ENCODE results near the gene UTP25. TPM values are rescaled to one million over a fixed set of nuclear protein-coding genes. Genes with fewer than 3 reads are reported as not detected.

UTP25 gene
- total RNA-seq, 2 experiments from 2014 or later = 8.9 to 9.5 TPM

DNA sequence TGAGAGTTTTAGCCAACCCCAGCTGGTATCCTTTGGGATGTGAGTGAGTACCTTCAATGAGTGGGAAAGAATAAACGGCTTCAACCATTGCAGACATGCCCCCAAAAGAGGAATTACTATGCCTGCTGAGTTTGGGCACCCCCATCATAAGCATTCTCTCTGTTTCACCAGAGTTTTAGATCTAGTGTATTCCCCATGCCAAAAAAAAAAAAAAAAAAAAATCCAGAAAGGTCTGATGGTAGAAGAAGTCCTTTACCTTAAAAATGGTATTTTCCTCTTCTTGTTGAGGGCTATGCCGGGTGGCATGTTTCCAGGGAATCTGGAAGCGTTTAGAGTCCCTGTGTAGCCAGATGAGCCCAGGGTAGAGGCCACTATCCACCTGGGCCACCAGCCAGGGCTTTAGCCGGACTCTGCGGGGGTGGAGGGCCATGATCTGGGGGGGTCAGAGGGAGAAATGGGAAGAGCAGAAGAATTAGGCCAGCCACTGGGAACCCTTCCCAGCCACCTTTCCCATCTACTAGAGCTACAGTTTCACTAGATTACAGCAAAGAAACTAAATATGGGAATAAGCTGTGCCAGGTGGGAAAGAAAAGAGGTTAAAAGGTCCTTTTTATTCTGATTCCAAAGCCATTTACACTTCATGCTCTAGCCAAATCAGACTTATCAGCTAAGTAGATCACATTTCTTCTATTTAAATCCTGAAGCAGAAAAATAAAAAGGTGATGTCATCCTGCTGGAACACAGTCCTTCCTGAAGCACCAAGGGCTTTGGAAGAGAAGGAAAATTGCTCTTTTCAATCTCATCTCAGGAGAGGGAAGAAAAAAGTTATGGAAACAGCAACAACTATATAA is 26.6 kb upstream of the UTP25 start:
- Mint-ChIP-seq H3K4me3 (no peak overlapping the region), H3K27me3 (peaks cover 3% of the 10 kb centered on the region), H3K36me3 (ENCODE audit: low read depth) (no peaks in the 10 kb centered on the region), H3K9me3 (no peaks in the 10 kb centered on the region), H3K4me1 (ENCODE audit: low read depth) (peaks cover 16% of the 10 kb centered on the region), H3K27ac (no peak overlapping the region)
- TF ChIP-seq, protein P1, sequence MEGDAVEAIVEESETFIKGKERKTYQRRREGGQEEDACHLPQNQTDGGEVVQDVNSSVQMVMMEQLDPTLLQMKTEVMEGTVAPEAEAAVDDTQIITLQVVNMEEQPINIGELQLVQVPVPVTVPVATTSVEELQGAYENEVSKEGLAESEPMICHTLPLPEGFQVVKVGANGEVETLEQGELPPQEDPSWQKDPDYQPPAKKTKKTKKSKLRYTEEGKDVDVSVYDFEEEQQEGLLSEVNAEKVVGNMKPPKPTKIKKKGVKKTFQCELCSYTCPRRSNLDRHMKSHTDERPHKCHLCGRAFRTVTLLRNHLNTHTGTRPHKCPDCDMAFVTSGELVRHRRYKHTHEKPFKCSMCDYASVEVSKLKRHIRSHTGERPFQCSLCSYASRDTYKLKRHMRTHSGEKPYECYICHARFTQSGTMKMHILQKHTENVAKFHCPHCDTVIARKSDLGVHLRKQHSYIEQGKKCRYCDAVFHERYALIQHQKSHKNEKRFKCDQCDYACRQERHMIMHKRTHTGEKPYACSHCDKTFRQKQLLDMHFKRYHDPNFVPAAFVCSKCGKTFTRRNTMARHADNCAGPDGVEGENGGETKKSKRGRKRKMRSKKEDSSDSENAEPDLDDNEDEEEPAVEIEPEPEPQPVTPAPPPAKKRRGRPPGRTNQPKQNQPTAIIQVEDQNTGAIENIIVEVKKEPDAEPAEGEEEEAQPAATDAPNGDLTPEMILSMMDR (IDR thresholded peaks at IDR 0.05) = no peak
- intact Hi-C loops (cut with micrococcal nuclease) = no loop called here
- ChIA-PET CTCF (interaction anchor here (0.9 to 4.8 kb wide), 3 partner anchors 11 to 22 kb away, joined by 3 to 29 read pairs (median 4); no protein-coding TSS in a partner anchor), POLR2A (no interaction called here)
- no peak for ATAC-seq
- no peak for DNase-seq

DNA sequence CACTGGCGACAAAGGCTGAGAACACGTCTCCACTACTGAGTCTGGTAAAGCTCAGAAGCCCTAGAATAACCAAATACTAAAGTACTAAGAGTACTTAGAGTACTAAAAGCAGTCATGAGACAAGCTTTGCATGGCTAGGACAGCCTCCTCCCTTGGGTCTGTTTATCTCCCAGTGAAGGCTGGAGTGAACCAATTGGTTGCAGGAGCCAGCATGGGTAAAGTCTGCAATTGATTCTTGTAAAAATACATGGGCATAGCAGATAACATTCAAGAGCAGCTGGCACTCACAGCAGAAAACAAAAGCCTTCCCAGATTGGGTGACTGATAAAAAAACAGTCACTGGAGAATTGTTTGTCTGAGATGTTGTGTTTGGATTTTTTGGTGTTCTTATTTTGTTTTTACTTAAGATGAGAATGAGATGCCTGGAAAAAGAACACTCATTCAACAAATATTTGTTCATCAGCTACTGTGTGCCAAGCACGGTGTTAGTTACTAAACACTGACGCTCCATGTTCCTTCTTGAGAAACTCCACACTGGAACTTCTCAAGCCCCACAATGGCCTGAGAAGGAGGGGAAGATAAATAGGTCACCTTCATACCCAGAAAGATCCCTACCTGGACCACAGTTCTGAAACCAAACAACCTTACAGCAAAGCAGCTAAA is 25.5 kb upstream of the UTP25 start:
- ChIA-PET POLR2A (no interaction called here), CTCF (interaction anchor here (4.8 kb wide), 1 partner anchor 21 kb away, joined by 29 read pairs; no protein-coding TSS in a partner anchor)
- no peak for ATAC-seq
- H3K36me3 Mint-ChIP-seq (ENCODE audit: low read depth) = no peaks in the 10 kb centered on the region
- intact Hi-C loops (cut with micrococcal nuclease) = no loop called here
- H3K9me3 Mint-ChIP-seq = no peaks in the 10 kb centered on the region
- H3K4me1 Mint-ChIP-seq (ENCODE audit: low read depth) = peaks cover 19% of the 10 kb centered on the region
- TF ChIP-seq, protein P1 (IDR thresholded peaks at IDR 0.05) = no peak
- DNase-seq = no peak
- peaks cover 3% of the 10 kb centered on the region for H3K27me3 Mint-ChIP-seq
- no peak overlapping the region for H3K4me3 Mint-ChIP-seq
- no peak overlapping the region for H3K27ac Mint-ChIP-seq

DNA sequence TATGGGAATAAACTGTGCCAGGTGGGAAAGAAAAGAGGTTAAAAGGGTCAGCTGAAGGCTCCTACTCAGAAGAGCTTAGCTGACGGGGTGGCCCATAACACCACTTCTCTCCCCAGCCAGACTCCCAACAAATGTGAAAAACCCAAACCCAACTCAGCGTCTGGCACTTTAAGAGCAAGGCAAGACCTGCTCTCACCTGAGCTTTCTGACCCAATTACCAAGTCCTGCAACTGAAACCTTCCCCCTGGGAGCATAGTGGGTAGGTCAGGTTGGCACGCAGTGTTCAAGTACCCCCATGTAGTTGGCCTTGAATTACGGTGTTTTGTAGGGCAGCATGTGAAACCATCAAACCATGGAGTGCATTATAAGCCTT is 25.0 kb upstream of the UTP25 start:
- ChIA-PET CTCF (interaction anchor here (4.8 kb wide), 1 partner anchor 20 kb away, joined by 29 read pairs; no protein-coding TSS in a partner anchor), POLR2A (no interaction called here)
- H3K36me3 Mint-ChIP-seq (ENCODE audit: low read depth) = no peaks in the 10 kb centered on the region
- H3K4me3 Mint-ChIP-seq = no peak overlapping the region
- H3K27ac Mint-ChIP-seq = no peak overlapping the region
- intact Hi-C loops (cut with micrococcal nuclease) = no loop called here
- peaks cover 21% of the 10 kb centered on the region for H3K4me1 Mint-ChIP-seq (ENCODE audit: low read depth)
- TF ChIP-seq, protein P1 (IDR thresholded peaks at IDR 0.05) = no peak
- H3K9me3 Mint-ChIP-seq = no peaks in the 10 kb centered on the region
- no peak for DNase-seq
- H3K27me3 Mint-ChIP-seq = peaks cover 3% of the 10 kb centered on the region
- no peak for ATAC-seq

DNA sequence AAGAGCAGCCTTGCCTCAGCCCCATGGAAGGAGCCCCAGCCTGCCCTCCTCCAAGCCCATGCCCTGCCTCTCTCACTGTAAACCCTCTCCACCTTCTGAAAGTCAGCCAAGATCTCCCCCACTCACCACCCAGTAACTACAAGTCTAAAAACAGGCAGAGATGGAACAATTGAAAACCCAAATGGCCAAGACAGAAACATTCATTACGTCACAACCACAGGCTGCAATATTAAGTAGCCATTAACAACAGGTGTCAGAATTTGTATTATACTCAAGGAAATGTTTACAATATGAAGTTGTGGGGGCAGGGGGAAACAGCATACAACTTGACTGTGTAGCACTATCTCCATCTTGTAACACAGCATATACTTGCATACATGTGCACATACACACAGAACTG is 24.2 kb upstream of the UTP25 start:
- H3K36me3 Mint-ChIP-seq (ENCODE audit: low read depth) = no peaks in the 10 kb centered on the region
- H3K27ac Mint-ChIP-seq = no peak overlapping the region
- POLR2A ChIA-PET = interaction anchor here (0.6 kb wide), 1 partner anchor 35 kb away, joined by 3 read pairs; no protein-coding TSS in a partner anchor
- no peaks in the 10 kb centered on the region for H3K9me3 Mint-ChIP-seq
- no peak for ATAC-seq
- peaks cover 3% of the 10 kb centered on the region for H3K27me3 Mint-ChIP-seq
- peaks cover 21% of the 10 kb centered on the region for H3K4me1 Mint-ChIP-seq (ENCODE audit: low read depth)
- intact Hi-C loops (cut with micrococcal nuclease) = no loop called here
- no peak for DNase-seq
- CTCF ChIA-PET = interaction anchor here (4.8 kb wide), 1 partner anchor 19 kb away, joined by 29 read pairs; no protein-coding TSS in a partner anchor
- TF ChIP-seq, protein P1 (IDR thresholded peaks at IDR 0.05) = no peak
- no peak overlapping the region for H3K4me3 Mint-ChIP-seq

Data from activated CD8-positive, alpha-beta T cell treated with anti-CD3 and anti-CD28 coated beads for 36 hours (primary cell).